Measurements from ENCODE around the gene ANKRD36C. TPM values are rescaled to one million over a fixed set of nuclear protein-coding genes. Genes with fewer than 3 reads are reported as not detected.
"Not testable (repeated sequence)": the region's sequence is repeated elsewhere in the genome, so short reads cannot be mapped to it uniquely, and the experiment has no call there.

ANKRD36C gene
- polyA plus RNA-seq (2012; ENCODE audit: insufficient read length, low read depth): 1.6 TPM

GRCh38 chr2:95991351-95992094, at the start of gene ANKRD36C:
Gene ANKRD36C, minus strand, starts transcription at chr2:95991824. Its CDS starts 116 bp downstream, at chr2:95991708.
- not testable (repeated sequence) for TF ChIP-seq FOXP2 (optimal IDR thresholded peaks at IDR 0.05; ENCODE audit: borderline replicate concordance, extremely low read depth, extremely low read length, insufficient read depth); SIN3A (IDR thresholded peaks at IDR 0.05; ENCODE audit: borderline replicate concordance, insufficient read depth, low read length); TAF1 (IDR thresholded peaks at IDR 0.05; ENCODE audit: borderline replicate concordance, insufficient read depth, low read length)

GRCh38 chr2:96034792-96035191, 43.2 kb upstream of the ANKRD36C start, which contains the start of gene GPAT2:
Gene GPAT2, minus strand, starts transcription at chr2:96034916. Its CDS starts 2,557 bp downstream, at chr2:96032359.
- not testable (repeated sequence) for TF ChIP-seq POLR2AphosphoS5 (IDR thresholded peaks at IDR 0.05; ENCODE audit: low read depth, low read length); REST (IDR thresholded peaks at IDR 0.05; ENCODE audit: insufficient read depth in 1 of 2, low read depth in 2 of 2, low read length in 2 of 2); FOXP2 (optimal IDR thresholded peaks at IDR 0.05; ENCODE audit: borderline replicate concordance, extremely low read depth, extremely low read length, insufficient read depth)

- TF ChIP-seq TAF1 (IDR thresholded peaks at IDR 0.05; ENCODE audit: borderline replicate concordance, insufficient read depth, low read length): no peak
- no peak for TF ChIP-seq FOXP2 (optimal IDR thresholded peaks at IDR 0.05; ENCODE audit: borderline replicate concordance, extremely low read depth, extremely low read length, insufficient read depth)
- TF ChIP-seq REST (IDR thresholded peaks at IDR 0.05; ENCODE audit: insufficient read depth in 1 of 2, low read depth in 2 of 2, low read length in 2 of 2): no peak
- TF ChIP-seq SIN3A (IDR thresholded peaks at IDR 0.05; ENCODE audit: borderline replicate concordance, insufficient read depth, low read length): no peak
- TF ChIP-seq POLR2AphosphoS5 (IDR thresholded peaks at IDR 0.05; ENCODE audit: low read depth, low read length): no peak
These were observed 33.5 kb upstream of the ANKRD36C start for GRCh38 chr2:96025194-96025492.

GRCh38 chr2:96024336-96025193, 32.9 kb upstream of the ANKRD36C start:
- TF ChIP-seq FOXP2 (optimal IDR thresholded peaks at IDR 0.05; ENCODE audit: borderline replicate concordance, extremely low read depth, extremely low read length, insufficient read depth) (no peak), SIN3A (IDR thresholded peaks at IDR 0.05; ENCODE audit: borderline replicate concordance, insufficient read depth, low read length) (no peak), TAF1 (IDR thresholded peaks at IDR 0.05; ENCODE audit: borderline replicate concordance, insufficient read depth, low read length) (no peak), POLR2AphosphoS5 (IDR thresholded peaks at IDR 0.05; ENCODE audit: low read depth, low read length) (no peak), REST (IDR thresholded peaks at IDR 0.05; ENCODE audit: insufficient read depth in 1 of 2, low read depth in 2 of 2, low read length in 2 of 2) (no peak)

- TF ChIP-seq REST (IDR thresholded peaks at IDR 0.05; ENCODE audit: insufficient read depth in 1 of 2, low read depth in 2 of 2, low read length in 2 of 2): no peak
- no peak for TF ChIP-seq FOXP2 (optimal IDR thresholded peaks at IDR 0.05; ENCODE audit: borderline replicate concordance, extremely low read depth, extremely low read length, insufficient read depth)
- TF ChIP-seq SIN3A (IDR thresholded peaks at IDR 0.05; ENCODE audit: borderline replicate concordance, insufficient read depth, low read length): no peak
- no peak for TF ChIP-seq POLR2AphosphoS5 (IDR thresholded peaks at IDR 0.05; ENCODE audit: low read depth, low read length)
- no peak for TF ChIP-seq TAF1 (IDR thresholded peaks at IDR 0.05; ENCODE audit: borderline replicate concordance, insufficient read depth, low read length)
These were observed 155.5 kb downstream of the ANKRD36C start for GRCh38 chr2:95836151-95836550.
